ENCODE results near the gene VHLL.
"Not testable (repeated sequence)": the region's sequence is repeated elsewhere in the genome, so short reads cannot be mapped to it uniquely, and the experiment has no call there.

The VHLL gene

GRCh38 chr1:156298852-156299357 lies at the start of gene VHLL:
TSS of gene VHLL (minus strand) at chr1:156299307. CDS start at chr1:156299189, 118 bp downstream.
- DNase-seq, result no peak

- no peak for DNase-seq
Observed at GRCh38 chr1:156347331-156347730, 48.2 kb upstream of the VHLL start.

GRCh38 chr1:156346636-156347035 lies 47.5 kb upstream of the VHLL start:
- no peak for DNase-seq

DNA sequence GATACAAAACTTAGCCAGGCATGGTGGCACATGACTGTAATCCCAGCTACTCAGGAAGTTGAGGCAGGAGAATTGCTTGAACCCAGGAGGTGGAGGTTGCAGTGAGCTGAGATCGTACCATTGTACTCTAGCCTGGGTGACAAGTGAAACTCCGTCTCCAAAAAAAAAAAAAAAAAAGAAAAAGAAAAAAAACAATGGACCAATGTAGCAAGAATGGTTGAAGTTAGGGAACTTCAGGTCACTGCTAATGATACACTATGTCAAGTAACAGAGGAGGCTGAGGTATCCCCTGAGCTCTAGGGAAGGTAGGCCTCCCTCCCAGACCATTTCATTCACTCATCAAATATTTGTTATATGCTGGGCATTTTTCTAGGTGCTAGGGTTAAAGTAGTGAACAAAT lies 46.9 kb upstream of the VHLL start:
- DNase-seq, result not testable (repeated sequence)

- no peak for DNase-seq
Observed at GRCh38 chr1:156344409-156344808, 45.3 kb upstream of the VHLL start.

- DNase-seq, result no peak
Observed at GRCh38 chr1:156342166-156342955, 43.3 kb upstream of the VHLL start.

GRCh38 chr1:156338180-156338976 lies 39.3 kb upstream of the VHLL start, which contains the start of the genes CCT3 and TSACC:
TSS of gene CCT3 (minus strand) at chr1:156338292. CDS start at chr1:156338184, 108 bp downstream.
TSS of gene TSACC (plus strand) at chr1:156338526. CDS start at chr1:156339758, 1,232 bp downstream.
- DNase-seq, result peak; percentile 98

GRCh38 chr1:156337888-156338179 lies 38.7 kb upstream of the VHLL start:
- no peak for DNase-seq

DNA sequence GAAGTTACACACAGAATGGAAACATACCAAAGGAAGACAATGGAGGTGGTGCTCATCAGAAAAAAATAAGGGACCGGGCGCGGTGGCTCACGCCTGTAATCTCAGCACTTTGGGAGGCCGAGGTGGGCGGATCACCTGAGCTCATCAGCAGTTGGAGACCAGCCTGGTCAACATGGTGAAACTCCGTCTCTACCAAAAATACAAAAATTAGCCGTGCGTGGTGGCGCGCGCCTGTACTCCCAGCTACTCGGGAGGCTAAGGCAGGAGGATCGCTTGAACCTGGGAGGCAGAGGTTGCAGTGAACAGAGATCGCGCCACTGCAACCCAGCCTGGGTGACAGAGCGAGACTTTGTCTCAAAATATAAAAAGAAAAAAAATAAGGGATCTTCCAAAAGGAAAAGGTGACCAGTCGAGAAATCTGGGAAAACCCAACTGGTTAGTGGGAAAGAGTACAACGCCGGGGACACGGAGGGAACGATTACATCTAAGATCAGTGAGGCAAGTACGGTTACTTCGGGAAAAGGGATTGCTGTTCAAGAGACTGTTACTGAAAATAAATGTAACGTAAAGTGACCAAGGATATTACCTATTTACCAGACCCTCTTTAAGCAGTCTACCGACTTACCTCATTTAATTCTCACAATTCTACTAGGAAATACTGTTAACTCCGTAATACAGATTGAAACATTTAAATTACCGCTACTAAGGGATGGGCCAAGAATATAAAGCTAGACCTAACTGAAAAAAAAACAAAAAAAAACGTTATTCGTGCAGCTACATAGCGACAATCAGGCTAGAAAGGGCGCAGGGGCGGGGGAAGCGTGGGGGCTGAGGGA lies 38.2 kb upstream of the VHLL start:
- no peak for DNase-seq

DNA sequence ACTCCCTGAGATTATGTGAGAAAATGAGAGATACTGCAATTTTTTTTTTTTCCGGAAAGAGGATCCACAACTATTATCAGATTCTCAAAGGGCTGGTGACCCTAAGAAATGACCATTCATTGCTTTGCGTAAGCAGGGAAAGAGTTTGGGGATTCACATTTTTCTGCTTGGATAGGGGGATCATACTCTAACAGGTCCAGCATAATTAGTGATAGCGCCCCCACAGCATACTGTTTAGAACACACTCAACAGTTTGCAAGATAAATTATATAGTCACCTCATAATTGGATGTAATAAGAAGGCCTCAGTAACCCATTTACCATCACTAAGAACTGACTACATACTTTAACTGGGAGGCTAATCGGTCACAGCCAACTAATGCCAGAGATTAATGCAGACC lies 37.1 kb upstream of the VHLL start:
- no peak for DNase-seq

GRCh38 chr1:156323179-156323578 lies 24.1 kb upstream of the VHLL start:
- not testable (repeated sequence) for DNase-seq

- DNase-seq, result no peak
Observed at GRCh38 chr1:156320560-156320959, 21.5 kb upstream of the VHLL start.

DNA sequence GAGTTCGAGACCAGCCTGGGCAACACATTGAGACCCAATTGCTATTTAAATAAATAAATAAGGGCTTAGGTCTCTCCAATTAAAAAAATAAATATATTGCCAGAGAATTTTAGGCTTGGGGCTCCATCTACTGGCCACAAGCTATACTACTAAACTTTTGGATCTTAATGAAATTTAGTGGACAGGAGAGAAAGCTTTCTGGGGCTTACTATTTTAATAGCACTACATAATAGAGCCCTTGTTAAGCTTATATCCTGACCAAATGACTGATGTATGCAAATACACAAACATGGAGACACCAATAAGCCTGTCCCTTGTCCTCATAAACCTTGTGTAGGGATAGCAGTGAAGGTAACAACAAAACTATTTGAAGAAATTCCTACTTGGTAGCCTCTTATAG lies 20.6 kb upstream of the VHLL start:
- no peak for DNase-seq

- no peak for DNase-seq
Observed at GRCh38 chr1:156316909-156317308, 17.8 kb upstream of the VHLL start.

GRCh38 chr1:156310962-156311361 lies 11.9 kb upstream of the VHLL start:
- DNase-seq, result no peak

- no peak for DNase-seq
Observed at GRCh38 chr1:156308078-156308477, 9.0 kb upstream of the VHLL start.

GRCh38 chr1:156305215-156305614 lies 6.1 kb upstream of the VHLL start:
- no peak for DNase-seq

DNA sequence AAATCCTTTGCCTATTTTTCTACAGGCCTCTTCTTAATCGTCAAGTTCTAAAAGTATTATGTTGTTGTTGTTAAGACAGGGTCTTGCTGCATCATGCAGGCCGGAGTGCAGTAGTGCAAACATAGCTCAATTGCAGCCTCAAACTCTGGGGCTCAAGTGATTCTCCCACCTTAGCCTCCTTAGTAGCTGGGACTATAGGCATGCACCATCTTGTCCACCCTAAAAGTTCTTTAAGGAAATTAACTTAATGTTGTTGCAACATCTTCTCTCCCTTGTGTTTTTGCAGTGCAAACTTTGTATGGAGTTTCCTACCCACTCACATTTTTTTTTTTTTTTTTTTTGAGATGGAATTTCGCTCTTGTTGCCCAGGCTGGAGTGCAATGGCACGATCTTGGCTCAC lies 4.1 kb upstream of the VHLL start:
- DNase-seq, result no peak

GRCh38 chr1:156295391-156295947 lies 3.6 kb downstream of the VHLL start, which contains the start of gene GLMP:
TSS of gene GLMP (minus strand) at chr1:156295679. CDS start at chr1:156295645, 34 bp downstream.
- DNase-seq, result peak; percentile 38

DNA sequence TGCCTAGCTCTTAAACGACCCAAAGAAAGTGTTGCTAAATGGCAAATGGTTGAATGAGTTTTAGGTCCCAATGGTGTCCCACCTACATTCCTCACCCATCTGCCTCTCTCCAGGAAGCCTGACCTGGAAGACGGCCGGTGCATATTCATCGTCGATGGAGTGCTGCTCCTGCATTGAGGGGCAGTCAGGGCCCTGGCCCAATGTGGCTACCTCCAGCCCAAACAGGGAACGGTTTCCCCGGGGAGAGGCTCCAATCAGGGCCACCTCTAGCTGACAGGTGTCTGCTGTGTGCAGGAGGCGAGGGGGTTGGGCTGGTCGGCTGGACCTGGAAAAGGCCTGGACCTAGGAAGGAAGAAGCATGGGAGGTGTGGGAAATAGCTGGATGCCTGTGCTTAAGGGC lies 5.2 kb downstream of the VHLL start:
- DNase-seq, result no peak

DNA sequence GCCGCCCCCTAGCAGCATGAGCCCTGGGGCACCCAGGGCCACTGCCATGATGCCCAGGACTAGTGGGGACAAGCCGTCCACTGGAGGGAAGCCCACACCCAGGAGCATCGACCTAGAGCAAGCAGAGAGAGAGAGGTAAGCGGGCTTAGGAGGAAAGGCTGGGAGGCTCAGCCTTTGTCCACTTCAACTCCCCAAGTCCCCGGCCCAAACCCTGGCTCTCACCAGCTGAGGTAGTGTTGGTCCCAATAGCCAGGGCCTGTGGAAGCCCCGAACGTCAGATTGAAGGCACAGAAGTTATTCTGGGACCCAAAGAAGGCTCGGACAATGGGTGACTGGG lies 6.0 kb downstream of the VHLL start:
- DNase-seq, result no peak

- no peak for DNase-seq
Observed at GRCh38 chr1:156291226-156292061, 7.7 kb downstream of the VHLL start.

Data from KG1 (cell line).